B cell (primary cell): Measurements from ENCODE around the gene DHRS1. TPM values are rescaled to one million over a fixed set of nuclear protein-coding genes. Genes with fewer than 3 reads are reported as not detected.

Experiments used
- ATAC-seq: fragments of 200-7000 bp; cut with Tn5 transposase; one replicate; pipeline ENCODE4 v1.10.0; 2021; ENCODE audit warnings: low read depth, mild to moderate bottlenecking, moderate number of reproducible peaks, moderate library complexity
- CTCF ChIA-PET: fragments of 350-600 bp; sonication (Branson Sonifier 250); formaldehyde crosslinking; loops from one replicate; lab custom pipeline; 2021; ENCODE audit warnings: antibody characterized with exemption, inconsistent platforms; lab: Charles Lee
- POLR2A ChIA-PET: fragments of 350-600 bp; sonication (Branson Sonifier 250); formaldehyde crosslinking; loops from one replicate; lab custom pipeline; 2021; ENCODE audit warnings: antibody characterized with exemption; lab: Charles Lee
- DNase-seq: peaks from one replicate; pipeline ENCODE4 v3.0.0; 2013
- H2AFZ ChIP-seq: 2 replicates; pipeline ENCODE4 v1.6.1; 2012; ENCODE audit warnings: mild to moderate bottlenecking, low read depth, low read length; ENCODE audit not compliant: insufficient read depth, poor library complexity, severe bottlenecking
- H3K27ac ChIP-seq, 2 donors: 1 replicate in 1 of 2; 2 replicates in 1 of 2; pipeline ENCODE4 v1.5.1; 2012 to 2013; ENCODE audit warnings: low read length in 2 of 2, mild to moderate bottlenecking in 2 of 2, moderate library complexity in 1 of 2
- H3K27me3 ChIP-seq, 4 experiments: fragments of 200-600 bp in 1 of 4; sonication (generic) in 1 of 4; replicated peaks in 1 of 4; 1 replicate in 2 of 4; 2 replicates in 2 of 4; pipeline versions ENCODE4 v1.6.1 to v1.7.0; 2013 to 2016; ENCODE audit warnings: low read length in 3 of 4, mild to moderate bottlenecking in 2 of 4, mixed read lengths in 1 of 4, moderate library complexity in 1 of 4; ENCODE audit not compliant: insufficient read depth in 4 of 4, control insufficient read depth in 3 of 4; ENCODE audit errors: control extremely low read depth in 1 of 4
- H3K36me3 ChIP-seq, 2 experiments: replicated peaks in 1 of 2; 1 replicate in 1 of 2; 2 replicates in 1 of 2; pipeline versions ENCODE4 v1.6.1 to v1.7.1; 2013; ENCODE audit warnings: low read length in 1 of 2; ENCODE audit not compliant: insufficient read depth in 2 of 2, control insufficient read depth in 1 of 2; ENCODE audit errors: control extremely low read depth in 1 of 2, extremely low read depth in 1 of 2
- H3K4me1 ChIP-seq, 2 donors: fragments of 200-600 bp in 1 of 2; sonication (generic) in 1 of 2; 1 replicate in 1 of 2; 2 replicates in 1 of 2; pipeline versions ENCODE4 v1.5.1 to v1.6.1; 2013 to 2017; ENCODE audit warnings: low read length in 2 of 2; ENCODE audit not compliant: control insufficient read depth in 2 of 2, insufficient read depth in 2 of 2
- H3K4me2 ChIP-seq: replicated peaks from 2 replicates; pipeline ENCODE3; 2012; ENCODE audit warnings: mild to moderate bottlenecking, low read depth, low read length; ENCODE audit not compliant: poor library complexity, severe bottlenecking
- H3K4me3 ChIP-seq, 5 experiments: fragments of 200-600 bp in 1 of 5; sonication (generic) in 1 of 5; 1 replicate in 3 of 5; 2 replicates in 2 of 5; pipeline versions ENCODE4 v1.5.1 to v1.7.0; 2011 to 2016; ENCODE audit warnings: low read length in 4 of 5, mild to moderate bottlenecking in 4 of 5, low read depth in 2 of 5, control low read depth in 1 of 5, moderate library complexity in 1 of 5; ENCODE audit not compliant: insufficient read depth in 1 of 5; ENCODE audit errors: control extremely low read depth in 1 of 5, extremely low read depth in 1 of 5
- H3K79me2 ChIP-seq: fragments of 200-600 bp; sonication (generic); one replicate; pipeline ENCODE4 v1.6.0; 2016; ENCODE audit warnings: low read length; ENCODE audit not compliant: control insufficient read depth, insufficient read depth
- H3K9ac ChIP-seq: fragments of 200-600 bp; sonication (generic); 2 replicates; pipeline ENCODE4 v1.6.1; 2017; ENCODE audit warnings: mild to moderate bottlenecking, low read length, moderate library complexity
- H3K9me3 ChIP-seq, 3 donors: one replicate each; pipeline versions ENCODE4 v1.6.1 to v1.7.1; 2013; ENCODE audit warnings: low read length in 2 of 3; ENCODE audit not compliant: control insufficient read depth in 2 of 3, insufficient read depth in 1 of 3; ENCODE audit errors: control extremely low read depth in 1 of 3
- H4K20me1 ChIP-seq: 2 replicates; pipeline ENCODE4 v1.6.0; 2012; ENCODE audit warnings: mild to moderate bottlenecking, low read length; ENCODE audit not compliant: insufficient read depth, control insufficient read depth, poor library complexity, severe bottlenecking
- H3K27ac Mint-ChIP-seq: one replicate; pipeline ENCODE4 v1.8.0; 2021; ENCODE audit warnings: mixed read lengths
- H3K27me3 Mint-ChIP-seq: one replicate; pipeline ENCODE4 v1.8.0; 2021; ENCODE audit warnings: mixed read lengths
- H3K4me1 Mint-ChIP-seq: one replicate; pipeline ENCODE4 v1.8.0; 2021; ENCODE audit warnings: mixed read lengths
- H3K4me3 Mint-ChIP-seq: one replicate; pipeline ENCODE4 v1.8.0; 2021; ENCODE audit warnings: mixed read lengths
- H3K9me3 Mint-ChIP-seq: one replicate; pipeline ENCODE4 v1.8.0; 2022; ENCODE audit warnings: mixed read lengths; ENCODE audit not compliant: insufficient read depth
- CTCF ChIP-seq: fragments of 200-600 bp; IDR thresholded peaks from one replicate; pipeline ENCODE4 v1.8.0; 2022; ENCODE audit warnings: antibody characterized with exemption, mild to moderate bottlenecking
- EZH2 ChIP-seq: IDR thresholded peaks from 2 replicates; pipeline ENCODE4 v1.6.1; 2012; ENCODE audit warnings: borderline replicate concordance, low read depth, mild to moderate bottlenecking, moderate library complexity, low read length; ENCODE audit not compliant: insufficient read depth, poor library complexity, severe bottlenecking
- WGBS: methylation state at CpG from one replicate; pipeline ENCODE4 v1.1.5; 2013; ENCODE audit warnings: missing lambda C conversion rate; ENCODE audit not compliant: insufficient coverage; 5-methylcytosine and 5-hydroxymethylcytosine counted together
- intact Hi-C: fragments of 100-400 bp; cut with micrococcal nuclease; formaldehyde crosslinking; loops from one replicate; pipeline ENCODE4 v1.10.0; 2022
- polyA plus RNA-seq: library from polyadenylated mRNA; depleted of rRNA; stranded (reverse); fragments of >200 nt; gene quantifications from 2 replicates; pipeline ENCODE4 v1.2.3, GENCODE V29; 2012
- total RNA-seq, 2 donors: library from RNA; stranded (reverse); fragments of 120-200 nt in 1 of 2; gene quantifications; 1 replicate in 1 of 2; 2 replicates in 1 of 2; pipeline versions ENCODE4 v1.2.3 to v1.2.4, GENCODE V29; 2013 to 2022

Gene DHRS1
- total and polyA plus RNA-seq, 2 donors (not counting 1 experiment from before 2014, with no cell fraction given) = 42.7 to 76.9 TPM

- Histone ChIP-seq H3K4me3 (no peak overlapping the region), H3K27ac (no peak overlapping the region), H3K4me1 (peaks cover 12 to 24% of the 10 kb centered on the region in 2 donors), H3K79me2 (peaks cover 58% of the 10 kb centered on the region), H3K9me3 (no peaks in the 10 kb centered on the region), H3K27me3 (no peaks in the 10 kb centered on the region), H3K36me3 (peaks cover 3 to 72% of the 10 kb centered on the region in 2 experiments), H3K9ac (no peak overlapping the region), H3K4me2 (no peak overlapping the region), H4K20me1 (peaks cover 24% of the 10 kb centered on the region), H2AFZ (no peak overlapping the region)
- ATAC-seq (no peak), DNase-seq (no peak)
- no peak for TF ChIP-seq EZH2
- no peak for TF ChIP-seq CTCF
- no peaks in the 10 kb centered on the region for H3K27me3 Mint-ChIP-seq
- intact Hi-C loops = no loop called here
- peaks cover 36% of the 10 kb centered on the region for H3K4me1 Mint-ChIP-seq
- ChIA-PET POLR2A (no interaction called here), CTCF (interaction anchor here (1.4 to 10.9 kb wide), 4 partner anchors 14 to 60 kb away, joined by 3 to 254 read pairs (median 14); partner anchors contain the start of gene TINF2)
- H3K27ac Mint-ChIP-seq = no peak overlapping the region
- no peak overlapping the region for H3K4me3 Mint-ChIP-seq
- WGBS = 98% methylated on average over 11 of the region's 11 CpGs
- no peaks in the 10 kb centered on the region for H3K9me3 Mint-ChIP-seq
Observed at GRCh38 chr14:24304019-24304387, 4.4 kb upstream of the DHRS1 start.

GRCh38 chr14:24300326-24300980 is 873 bp upstream of the DHRS1 start:
- Histone ChIP-seq H3K79me2 (peaks cover 55% of the 10 kb centered on the region), H3K27ac (peak overlapping the region; percentile 79 to 83), H3K9ac (peak overlapping the region; percentile 90), H3K4me2 (peak overlapping the region; percentile 93), H2AFZ (peak overlapping the region; percentile 91), H3K4me3 (peak overlapping the region; percentile 58 to 93 (median 77)), H3K9me3 (no peaks in the 10 kb centered on the region), H4K20me1 (peaks cover 6% of the 10 kb centered on the region), H3K4me1 (peaks cover 30 to 41% of the 10 kb centered on the region in 2 donors), H3K27me3 (no peaks in the 10 kb centered on the region), H3K36me3 (peaks cover 4 to 51% of the 10 kb centered on the region in 2 experiments)
- Mint-ChIP-seq H3K27me3 (no peaks in the 10 kb centered on the region), H3K4me1 (peaks cover 48% of the 10 kb centered on the region), H3K4me3 (peak overlapping the region; percentile 96), H3K27ac (peak overlapping the region; percentile 83), H3K9me3 (no peaks in the 10 kb centered on the region)
- DNase-seq (no peak), ATAC-seq (no peak)
- CTCF ChIA-PET = interaction anchor here (0.8 to 10.9 kb wide), 15 partner anchors 8 to 292 kb away, joined by 3 to 254 read pairs (median 4); partner anchors contain the start of genes CHMP4A, CIDEB, IPO4 and KHNYN
- intact Hi-C loops = no loop called here
- TF ChIP-seq CTCF (no peak), EZH2 (no peak)
- 50% methylated on average over 14 of the region's 16 CpGs for WGBS
- POLR2A ChIA-PET = interaction anchor here (0.6 to 4.1 kb wide), 7 partner anchors 11 to 194 kb away, joined by 3 to 47 read pairs (median 4); partner anchors contain the start of genes CBLN3, KHNYN, LTB4R and MDP1
